BLaER1 treated with 17β-estradiol and CSF1 and Interleukin-3, amounts not matched to agents 10 nM and 100 nM (cell line): ENCODE data around the gene SMARCB1.

Experiments
- H3K27ac ChIP-seq, 11 experiments: shearing (Covaris generic); formaldehyde crosslinking; 2 replicates each; pipeline ENCODE4 v1.8.1; 2022
- H3K27me3 ChIP-seq, 11 experiments: shearing (Covaris generic); formaldehyde crosslinking; 2 replicates each; pipeline ENCODE4 v1.8.1; 2022
- H3K36me3 ChIP-seq, 11 experiments: shearing (Covaris generic); formaldehyde crosslinking; 2 replicates each; pipeline ENCODE4 v1.8.1; 2022
- H3K4me1 ChIP-seq, 10 experiments: shearing (Covaris generic); formaldehyde crosslinking; 2 replicates each; pipeline ENCODE4 v1.8.1; 2022
- H3K4me2 ChIP-seq, 11 experiments: shearing (Covaris generic); formaldehyde crosslinking; 2 replicates each; pipeline ENCODE4 v1.8.1; 2022
- H3K4me3 ChIP-seq, 10 experiments: shearing (Covaris generic); formaldehyde crosslinking; 2 replicates each; pipeline ENCODE4 v1.8.1; 2022
- H3K9ac ChIP-seq, 11 experiments: shearing (Covaris generic); formaldehyde crosslinking; 2 replicates each; pipeline ENCODE4 v1.8.1; 2022
- H3K9me3 ChIP-seq, 11 experiments: shearing (Covaris generic); formaldehyde crosslinking; replicated peaks in 1 of 11; 2 replicates each; pipeline ENCODE4 v1.8.1; 2022
- H4K20me1 ChIP-seq, 11 experiments: shearing (Covaris generic); formaldehyde crosslinking; 2 replicates each; pipeline ENCODE4 v1.8.1; 2022
- Cebpa-rat ChIP-seq, 11 experiments: shearing (Covaris generic); IDR thresholded peaks; 2 replicates each; pipeline ENCODE4 v1.8.1; 2022

Gene SMARCB1

DNA sequence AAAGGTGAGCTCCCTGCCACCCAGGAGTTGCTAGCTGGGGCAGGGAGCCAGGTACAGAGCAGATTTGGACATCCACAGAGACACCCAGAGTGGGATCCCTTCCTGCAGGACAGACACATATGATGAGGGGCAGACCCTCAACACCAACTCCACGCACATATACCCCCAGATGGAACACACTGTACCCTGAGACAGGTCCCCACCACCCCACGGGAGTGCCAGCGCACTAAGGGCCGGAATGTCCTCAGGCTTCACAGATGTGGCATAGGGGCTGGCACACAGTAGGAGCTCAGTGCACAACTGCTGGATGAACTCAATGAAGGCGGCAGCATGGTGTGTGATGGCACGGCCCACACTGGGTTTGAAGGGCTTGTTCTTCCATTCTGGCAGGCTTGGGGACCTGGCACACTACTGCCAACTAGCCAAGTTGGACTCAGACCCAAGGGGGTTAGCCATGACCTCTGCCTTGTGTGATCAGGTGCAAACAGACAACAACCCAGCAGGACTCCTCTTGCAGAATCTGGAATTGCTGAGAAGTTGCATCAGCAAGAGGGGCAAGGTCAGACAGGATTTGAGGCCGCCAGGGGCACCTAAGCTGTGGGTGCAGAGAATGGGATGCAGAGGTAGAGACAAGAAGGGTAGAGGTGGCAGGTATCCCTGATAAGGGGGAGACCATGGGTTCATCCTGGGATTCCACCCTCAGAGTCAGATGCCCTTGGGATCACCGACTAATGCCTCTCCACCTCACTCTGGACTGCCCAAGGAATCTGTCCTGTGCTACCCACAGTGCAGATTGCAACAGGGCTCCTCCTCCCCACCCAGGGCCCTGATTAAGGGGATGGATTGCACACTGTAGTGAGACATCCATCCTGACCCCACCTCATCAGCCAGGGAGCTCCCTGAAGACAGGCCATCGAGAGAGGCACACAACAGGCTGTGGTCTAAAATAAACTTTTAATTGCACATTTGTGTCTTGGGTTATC lies 21.6 kb upstream of the SMARCB1 start:
- H3K9ac ChIP-seq = peak overlapping the region; percentile 53 to 75 (median 66); a peak in 20 of 22 replicates
- H3K27ac ChIP-seq = peak overlapping the region in 7 of 11 experiments; percentile 41 to 76 (median 68); a peak in 11 of 22 replicates
- H3K4me1 ChIP-seq = peaks cover 61 to 91% (median 87%) of the 10 kb centered on the region in 10 experiments
- H4K20me1 ChIP-seq = peaks cover 21 to 45% (median 30%) of the 10 kb centered on the region in 11 experiments
- H3K36me3 ChIP-seq = peaks cover 7 to 21% (median 17%) of the 10 kb centered on the region in 11 experiments; a peak in 17 of 22 replicates
- peak overlapping the region; percentile 81 to 99 (median 97) for H3K4me2 ChIP-seq
- no peaks in the 10 kb centered on the region for H3K27me3 ChIP-seq
- TF ChIP-seq Cebpa-rat (IDR thresholded peaks at IDR 0.05) = no peak
- H3K4me3 ChIP-seq = peak overlapping the region in 8 of 10 experiments; percentile 28 to 83 (median 52); a peak in 16 of 20 replicates
- H3K9me3 ChIP-seq = no peaks in the 10 kb centered on the region

DNA sequence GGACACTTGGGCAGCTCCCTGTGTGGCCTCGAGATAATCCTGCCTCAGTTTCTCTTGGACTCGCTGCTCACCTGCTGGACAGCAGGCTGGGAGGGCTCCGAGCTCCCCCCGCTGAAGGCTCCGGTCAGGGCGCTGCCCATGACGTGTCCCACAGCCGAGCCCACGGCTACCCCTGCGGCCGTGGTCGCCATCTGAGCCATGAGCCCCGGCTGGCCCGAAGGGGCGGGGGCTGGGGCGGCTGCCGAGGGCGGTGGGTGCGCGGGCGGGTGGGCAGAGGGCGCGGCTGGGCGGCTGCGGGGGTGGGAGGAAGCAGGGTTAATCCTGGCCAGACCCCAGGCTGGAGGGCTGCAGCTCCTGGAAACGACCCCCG lies 19.5 kb upstream of the SMARCB1 start:
- peaks cover 21 to 45% (median 30%) of the 10 kb centered on the region in 11 experiments for H4K20me1 ChIP-seq
- no peaks in the 10 kb centered on the region for H3K27me3 ChIP-seq
- H3K36me3 ChIP-seq = peaks cover 7 to 21% (median 17%) of the 10 kb centered on the region in 11 experiments; a peak in 17 of 22 replicates
- peaks cover 61 to 92% (median 88%) of the 10 kb centered on the region in 10 experiments for H3K4me1 ChIP-seq
- H3K9ac ChIP-seq = peak overlapping the region; percentile 89 to 97 (median 93)
- no peak for TF ChIP-seq Cebpa-rat (IDR thresholded peaks at IDR 0.05)
- H3K4me3 ChIP-seq = peak overlapping the region; percentile 69 to 90 (median 82)
- no peaks in the 10 kb centered on the region for H3K9me3 ChIP-seq
- H3K4me2 ChIP-seq = peak overlapping the region; percentile 81 to 99 (median 97)
- peak overlapping the region; percentile 81 to 98 (median 92) for H3K27ac ChIP-seq

DNA sequence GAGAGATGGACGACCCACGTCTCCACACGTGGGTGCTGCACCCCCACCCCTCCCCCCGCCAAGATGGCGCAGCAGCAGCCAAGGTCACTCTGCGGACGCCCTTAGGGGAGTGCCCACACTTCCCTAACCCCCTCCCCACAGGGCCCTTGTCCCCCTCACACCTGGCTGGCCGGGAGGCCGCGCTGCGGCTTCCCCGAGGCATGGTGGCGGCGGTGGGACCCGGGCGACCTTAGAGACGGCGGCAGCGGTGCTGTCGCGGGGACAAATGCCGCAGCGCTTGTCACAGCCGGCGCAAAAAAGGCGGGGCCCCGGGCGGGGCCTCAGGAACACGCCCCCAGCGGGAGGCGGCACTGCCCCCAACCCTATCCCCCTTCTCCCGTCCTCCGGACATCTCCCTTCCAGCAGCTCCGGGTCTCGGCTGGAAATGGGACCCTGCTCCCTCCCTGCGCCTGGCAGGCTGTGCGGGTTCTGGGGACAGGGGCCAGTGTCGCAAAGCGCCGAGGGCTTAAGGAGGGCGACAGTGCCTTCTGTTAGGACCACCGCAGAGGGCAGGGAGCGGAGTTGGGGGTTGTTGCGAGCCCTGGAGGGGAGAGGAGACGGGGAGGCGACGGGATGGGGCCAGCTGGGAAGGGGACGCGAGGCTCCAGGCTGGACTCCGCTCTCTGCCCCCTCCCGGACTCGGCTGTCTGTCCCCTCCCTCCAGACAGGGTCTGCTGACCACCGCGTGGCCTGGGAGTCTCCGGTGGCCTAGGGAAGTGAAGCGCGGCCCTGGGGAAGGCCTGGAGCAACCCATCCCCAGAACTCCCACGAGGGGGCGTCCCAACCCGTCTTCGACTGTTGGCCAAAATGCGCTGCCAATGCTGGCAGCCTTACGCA lies 18.9 kb upstream of the SMARCB1 start, which contains the start of gene CHCHD10:
Gene CHCHD10 (minus strand): TSS at position 300 of the 876 bp plus-strand sequence. CDS start 98 bp downstream, at position 202.
- peak within 1 kb of the TSS; percentile 81 to 99 (median 97) for H3K4me2 ChIP-seq
- TF ChIP-seq Cebpa-rat (IDR thresholded peaks at IDR 0.05) = no peak
- peak within 1 kb of the TSS; percentile 89 to 97 (median 93) for H3K9ac ChIP-seq
- peaks cover 21 to 43% (median 30%) of the 10 kb centered on the region in 11 experiments for H4K20me1 ChIP-seq
- peak within 1 kb of the TSS; percentile 69 to 90 (median 82) for H3K4me3 ChIP-seq
- no peaks in the 10 kb centered on the region for H3K27me3 ChIP-seq
- H3K9me3 ChIP-seq = no peaks in the 10 kb centered on the region
- H3K36me3 ChIP-seq = peaks cover 7 to 21% (median 17%) of the 10 kb centered on the region in 11 experiments; a peak in 17 of 22 replicates
- peaks cover 57 to 89% (median 86%) of the 10 kb centered on the region in 10 experiments for H3K4me1 ChIP-seq
- peak within 1 kb of the TSS; percentile 81 to 98 (median 92) for H3K27ac ChIP-seq

DNA sequence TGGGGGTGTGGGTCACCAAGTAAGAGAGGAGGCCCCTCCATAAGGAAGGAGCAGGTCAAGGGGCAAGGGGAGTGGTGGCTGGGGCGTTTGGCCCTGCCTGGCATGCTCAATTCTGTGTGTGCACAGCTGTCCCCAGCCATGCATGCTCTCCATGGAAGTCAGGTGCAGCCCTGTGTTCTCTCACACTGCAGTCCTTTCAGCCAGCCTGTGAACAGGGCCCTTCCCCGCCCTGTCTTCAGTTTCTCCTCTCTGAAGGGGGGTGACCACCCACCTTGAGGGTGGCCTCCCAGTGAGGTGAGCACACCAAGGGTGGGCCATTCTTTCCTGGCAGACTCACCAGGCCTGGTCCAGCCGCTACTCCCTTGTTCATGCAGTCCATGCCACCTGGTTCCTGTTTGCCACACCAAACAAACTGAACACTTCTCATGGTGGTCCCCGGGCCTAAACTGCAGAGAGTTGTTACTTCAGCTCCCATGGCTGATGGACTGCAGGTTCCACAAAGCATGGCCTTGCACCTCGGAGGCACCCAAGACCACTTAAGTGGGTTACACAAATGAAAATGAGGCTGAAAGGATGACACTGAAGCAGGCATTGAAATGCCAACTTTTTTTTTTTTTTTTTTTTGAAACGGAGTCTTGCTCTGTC lies 17.3 kb upstream of the SMARCB1 start:
- Histone ChIP-seq H3K36me3 (peaks cover 7 to 16% (median 14%) of the 10 kb centered on the region in 11 experiments; a peak in 17 of 22 replicates), H3K4me2 (peak overlapping the region; percentile 81 to 99 (median 97); a peak in 21 of 22 replicates), H3K9ac (peak overlapping the region in 6 of 11 experiments; percentile 1 to 92 (median 58); a peak in 10 of 22 replicates), H3K4me1 (peaks cover 45 to 89% (median 86%) of the 10 kb centered on the region in 10 experiments), H3K9me3 (no peaks in the 10 kb centered on the region), H3K27me3 (no peaks in the 10 kb centered on the region), H4K20me1 (peaks cover 15 to 27% (median 23%) of the 10 kb centered on the region in 11 experiments), H3K4me3 (no peak overlapping the region), H3K27ac (peak overlapping the region in 6 of 11 experiments; percentile 41 to 93 (median 68); a peak in 12 of 22 replicates)
- no peak for TF ChIP-seq Cebpa-rat (IDR thresholded peaks at IDR 0.05)

DNA sequence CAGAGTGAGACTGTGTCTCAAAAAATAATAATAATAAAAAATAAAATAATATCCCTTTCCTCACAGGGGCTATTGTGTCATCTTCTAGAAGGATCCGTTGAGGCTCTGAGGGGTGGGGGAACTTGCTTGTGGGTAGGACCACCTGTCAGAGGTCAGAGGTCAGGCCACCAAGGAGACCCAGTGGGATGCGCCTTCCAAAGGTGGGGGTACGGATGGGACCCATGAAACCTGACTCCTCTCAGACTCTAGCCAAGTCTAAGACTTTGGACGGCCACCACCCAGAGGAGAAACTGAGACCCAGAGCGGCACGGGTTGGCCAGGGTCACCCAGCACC lies 14.5 kb upstream of the SMARCB1 start:
- no peak for TF ChIP-seq Cebpa-rat (IDR thresholded peaks at IDR 0.05)
- H3K4me2 ChIP-seq = peak overlapping the region; percentile 90 to 99 (median 96)
- no peaks in the 10 kb centered on the region for H3K36me3 ChIP-seq
- peak overlapping the region; percentile 65 to 88 (median 85); a peak in 20 of 22 replicates for H3K9ac ChIP-seq
- H3K27me3 ChIP-seq = no peaks in the 10 kb centered on the region
- H3K9me3 ChIP-seq = no peaks in the 10 kb centered on the region
- H3K27ac ChIP-seq = peak overlapping the region in 10 of 11 experiments; percentile 37 to 93 (median 80); a peak in 19 of 22 replicates
- peaks cover 24 to 90% (median 87%) of the 10 kb centered on the region in 10 experiments for H3K4me1 ChIP-seq
- H4K20me1 ChIP-seq = peaks cover 0 to 7% (median 0%) of the 10 kb centered on the region in 11 experiments; a peak in 3 of 22 replicates
- H3K4me3 ChIP-seq = peak overlapping the region; percentile 55 to 77 (median 69); a peak in 19 of 20 replicates

DNA sequence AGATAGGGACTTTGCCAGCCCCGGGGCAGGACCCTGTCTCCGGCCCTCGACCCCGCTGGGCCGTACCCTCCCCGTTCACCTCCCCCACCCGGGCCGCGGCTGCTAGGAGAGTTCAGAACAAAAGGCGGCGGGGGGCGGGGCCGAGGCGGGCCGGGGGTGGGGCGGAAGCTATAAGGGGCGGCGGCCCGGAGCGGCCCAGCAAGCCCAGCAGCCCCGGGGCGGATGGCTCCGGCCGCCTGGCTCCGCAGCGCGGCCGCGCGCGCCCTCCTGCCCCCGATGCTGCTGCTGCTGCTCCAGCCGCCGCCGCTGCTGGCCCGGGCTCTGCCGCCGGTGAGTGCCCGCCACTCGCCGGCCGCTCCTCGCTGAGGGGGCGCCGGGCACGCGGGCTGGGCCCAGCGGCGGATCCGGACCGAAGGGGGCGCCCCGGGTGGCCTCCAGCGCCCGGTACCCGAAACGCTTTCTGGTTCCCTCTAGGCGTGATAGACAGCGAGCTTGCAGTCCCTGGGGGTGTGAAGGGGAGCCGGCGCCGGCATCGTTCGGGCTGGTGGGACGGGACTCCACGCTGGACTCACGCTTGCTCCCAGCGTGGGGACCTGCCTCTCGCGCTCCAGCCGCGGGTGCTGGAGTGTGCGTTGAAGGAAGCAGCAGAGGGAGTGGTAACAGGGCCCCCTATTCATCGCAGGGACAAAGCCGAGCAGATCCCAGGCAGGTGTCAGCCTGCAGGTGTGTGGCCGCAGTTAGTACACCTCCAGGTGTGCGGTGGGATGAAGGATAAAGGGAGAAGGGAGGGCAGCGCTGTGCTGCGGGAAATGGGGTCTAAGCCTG lies 13.9 kb upstream of the SMARCB1 start, which contains the start of gene MMP11:
Gene MMP11 (plus strand): TSS at position 201 of the 825 bp plus-strand sequence. CDS start 22 bp downstream, at position 223.
- peak within 1 kb of the TSS in 10 of 11 experiments; percentile 37 to 93 (median 80); a peak in 19 of 22 replicates for H3K27ac ChIP-seq
- peak within 1 kb of the TSS; percentile 65 to 88 (median 85) for H3K9ac ChIP-seq

More for the DNA sequence above, 13.9 kb upstream of the SMARCB1 start, which contains the start of gene MMP11:
- H3K27me3 ChIP-seq = no peaks in the 10 kb centered on the region
- H3K36me3 ChIP-seq = no peaks in the 10 kb centered on the region
- TF ChIP-seq Cebpa-rat (IDR thresholded peaks at IDR 0.05) = no peak
- peak within 1 kb of the TSS; percentile 91 to 99 (median 96) for H3K4me2 ChIP-seq
- H3K9me3 ChIP-seq = no peaks in the 10 kb centered on the region
- peaks cover 0 to 7% (median 0%) of the 10 kb centered on the region in 11 experiments; a peak in 3 of 22 replicates for H4K20me1 ChIP-seq
- peaks cover 24 to 96% (median 92%) of the 10 kb centered on the region in 10 experiments for H3K4me1 ChIP-seq
- peak within 1 kb of the TSS; percentile 55 to 77 (median 69) for H3K4me3 ChIP-seq
